Subcutaneous adipose tissue (tissue), 4 donors: ENCODE data around the gene SPTBN5. TPM values are rescaled to one million over a fixed set of nuclear protein-coding genes. Genes with fewer than 3 reads are reported as not detected.

Experiments used
- total RNA-seq, 4 donors: library from RNA; depleted of rRNA; stranded (reverse); fragments of >200 nt; gene quantifications; one replicate each; pipeline ENCODE4 v1.1.0, GENCODE V29; 2016
- TF ChIP-seq, protein P1 (sequence below): fragments of 450-650 bp; IDR thresholded peaks from one replicate; pipeline ENCODE4 v1.5.1; 2016; ENCODE audit warnings: low read depth, mild to moderate bottlenecking, control low read depth, antibody characterized with exemption, moderate library complexity

SPTBN5 gene
- total RNA-seq, 4 donors from 2014 or later = 0.17 to 1.5 (median 0.52) TPM

GRCh38 chr15:41900526-41901380 is 6.9 kb upstream of the SPTBN5 start:
- TF ChIP-seq, protein P1, sequence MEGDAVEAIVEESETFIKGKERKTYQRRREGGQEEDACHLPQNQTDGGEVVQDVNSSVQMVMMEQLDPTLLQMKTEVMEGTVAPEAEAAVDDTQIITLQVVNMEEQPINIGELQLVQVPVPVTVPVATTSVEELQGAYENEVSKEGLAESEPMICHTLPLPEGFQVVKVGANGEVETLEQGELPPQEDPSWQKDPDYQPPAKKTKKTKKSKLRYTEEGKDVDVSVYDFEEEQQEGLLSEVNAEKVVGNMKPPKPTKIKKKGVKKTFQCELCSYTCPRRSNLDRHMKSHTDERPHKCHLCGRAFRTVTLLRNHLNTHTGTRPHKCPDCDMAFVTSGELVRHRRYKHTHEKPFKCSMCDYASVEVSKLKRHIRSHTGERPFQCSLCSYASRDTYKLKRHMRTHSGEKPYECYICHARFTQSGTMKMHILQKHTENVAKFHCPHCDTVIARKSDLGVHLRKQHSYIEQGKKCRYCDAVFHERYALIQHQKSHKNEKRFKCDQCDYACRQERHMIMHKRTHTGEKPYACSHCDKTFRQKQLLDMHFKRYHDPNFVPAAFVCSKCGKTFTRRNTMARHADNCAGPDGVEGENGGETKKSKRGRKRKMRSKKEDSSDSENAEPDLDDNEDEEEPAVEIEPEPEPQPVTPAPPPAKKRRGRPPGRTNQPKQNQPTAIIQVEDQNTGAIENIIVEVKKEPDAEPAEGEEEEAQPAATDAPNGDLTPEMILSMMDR = no peak

DNA sequence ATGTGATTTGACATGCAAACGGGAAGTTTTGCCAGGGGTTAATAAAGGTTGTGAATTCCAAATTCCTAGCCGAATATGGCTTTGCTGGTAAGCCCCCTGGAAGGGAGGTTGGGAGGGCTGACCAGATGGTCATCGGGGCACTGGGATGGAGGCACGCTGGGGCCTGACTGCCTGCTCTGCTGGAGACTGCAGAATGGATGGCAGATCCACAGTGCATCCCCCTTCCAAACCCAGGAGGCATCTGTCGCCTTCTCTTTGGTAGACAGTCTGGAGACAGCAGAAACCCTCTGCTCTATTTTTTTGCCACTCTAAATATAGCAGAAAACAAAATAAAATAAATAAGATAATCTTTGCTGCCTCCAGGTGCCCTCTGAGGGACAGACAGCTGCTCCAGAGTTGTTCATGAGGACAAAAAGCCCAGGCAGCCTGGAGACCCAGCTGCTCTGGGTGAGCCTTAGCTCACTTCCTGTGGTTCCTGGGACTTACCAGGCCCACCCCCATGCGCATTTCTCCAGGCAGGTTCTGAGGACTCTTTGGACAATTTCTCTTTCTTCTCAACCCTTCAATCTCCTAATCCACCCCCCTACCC is 6.1 kb upstream of the SPTBN5 start:
- TF ChIP-seq, protein P1 = no peak

DNA sequence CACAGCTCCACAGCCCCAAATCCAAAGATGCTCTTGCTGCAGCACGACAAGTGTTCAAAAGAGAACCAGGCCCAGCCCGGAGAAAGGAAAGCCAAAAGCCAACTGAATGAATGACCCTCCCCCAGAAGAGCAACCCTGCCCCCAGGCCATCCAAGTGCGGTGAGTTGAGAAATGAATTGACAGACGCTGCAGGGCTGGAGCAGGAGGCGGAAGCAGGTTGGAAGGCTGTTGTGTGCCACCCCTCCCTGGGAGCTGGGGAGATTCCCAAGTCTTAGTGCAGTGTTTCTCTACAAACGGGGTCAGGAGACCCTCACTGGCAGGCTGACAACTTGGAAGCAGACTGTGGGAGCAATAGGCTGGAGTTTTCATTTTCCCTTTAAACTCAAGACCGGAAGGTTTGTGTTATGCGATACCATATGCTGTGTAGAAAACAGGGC is 3.5 kb upstream of the SPTBN5 start:
- TF ChIP-seq, protein P1 = no peak

GRCh38 chr15:41896566-41896965 is 2.7 kb upstream of the SPTBN5 start:
- TF ChIP-seq, protein P1 = no peak

DNA sequence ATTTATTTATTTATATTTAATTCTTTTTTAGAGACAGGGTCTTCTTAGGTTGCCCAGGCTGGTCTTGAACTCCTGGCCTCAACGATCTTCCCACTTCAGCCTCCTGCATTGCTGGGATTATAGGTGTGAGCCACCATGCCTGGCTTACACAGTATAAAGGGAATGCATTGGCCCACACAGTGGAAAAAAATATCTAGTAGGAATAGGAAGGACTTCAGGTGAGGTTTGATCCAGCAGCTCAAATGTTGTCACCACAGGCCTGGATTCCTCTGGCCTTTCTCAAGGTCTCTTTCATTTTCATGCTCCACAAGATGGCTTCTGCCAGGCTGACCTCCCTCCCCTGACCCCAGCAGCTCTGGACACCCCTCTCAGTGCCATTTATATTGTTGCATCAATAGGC is 2.1 kb upstream of the SPTBN5 start:
- TF ChIP-seq, protein P1 = no peak

DNA sequence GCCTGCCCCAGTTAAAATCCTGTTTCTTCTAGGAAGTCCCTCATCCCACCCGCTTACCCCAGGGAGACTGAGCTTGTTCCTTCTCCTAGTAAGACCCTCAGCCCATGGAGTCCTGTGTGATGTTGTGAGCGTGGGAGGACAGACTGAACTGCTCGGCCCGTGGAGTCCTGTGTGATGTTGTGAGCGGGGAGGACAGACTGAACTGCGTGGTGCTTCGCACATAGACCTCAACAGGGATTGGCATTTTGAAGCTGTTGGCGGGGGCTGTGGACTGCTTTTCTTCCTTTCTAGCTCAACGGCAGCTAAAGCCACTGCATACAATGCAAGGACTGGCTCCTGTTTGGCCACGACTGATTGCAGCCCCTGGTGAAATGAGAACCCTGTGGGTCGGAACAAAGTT is 1.6 kb upstream of the SPTBN5 start:
- TF ChIP-seq, protein P1 = no peak

- TF ChIP-seq, protein P1 = no peak
These were observed 1.1 kb upstream of the SPTBN5 start for GRCh38 chr15:41894791-41895463.
